ENCODE data around the gene SLC45A1.

SLC45A1 gene

DNA sequence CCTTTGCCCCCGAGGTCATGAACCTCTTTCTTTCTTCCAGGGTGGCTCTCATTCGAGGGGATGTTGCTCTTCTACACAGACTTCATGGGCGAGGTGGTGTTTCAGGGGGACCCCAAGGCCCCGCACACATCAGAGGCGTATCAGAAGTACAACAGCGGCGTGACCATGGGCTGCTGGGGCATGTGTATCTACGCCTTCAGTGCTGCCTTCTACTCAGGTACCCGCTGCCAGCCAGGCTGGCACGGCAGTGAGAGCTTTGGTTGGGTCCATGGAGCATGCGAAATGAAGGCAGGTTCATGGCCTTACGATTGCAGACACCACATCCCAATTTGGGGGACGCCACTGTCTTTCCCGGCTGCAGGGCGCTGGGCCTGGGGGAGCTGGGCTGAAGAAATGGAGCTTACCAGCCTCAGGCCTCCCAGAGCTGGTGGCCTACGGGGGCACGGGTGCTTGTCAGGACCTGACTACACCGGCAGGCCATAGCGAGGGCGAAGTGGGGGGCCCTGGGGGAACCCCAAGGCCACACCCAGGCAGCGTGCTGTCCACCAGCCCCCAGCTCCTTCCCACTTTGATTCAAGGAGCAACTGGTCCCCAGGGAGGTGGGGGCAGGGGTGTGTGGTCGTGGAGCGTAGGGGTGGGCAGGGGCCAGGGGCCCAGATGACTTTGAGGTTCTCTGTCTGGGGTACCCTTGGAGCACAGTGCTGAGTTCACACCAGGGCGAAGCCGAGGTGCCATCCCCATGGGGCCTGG, 20.0 kb downstream of the SLC45A1 start:
- DNase-seq (no peak), ATAC-seq (no peak)

DNA sequence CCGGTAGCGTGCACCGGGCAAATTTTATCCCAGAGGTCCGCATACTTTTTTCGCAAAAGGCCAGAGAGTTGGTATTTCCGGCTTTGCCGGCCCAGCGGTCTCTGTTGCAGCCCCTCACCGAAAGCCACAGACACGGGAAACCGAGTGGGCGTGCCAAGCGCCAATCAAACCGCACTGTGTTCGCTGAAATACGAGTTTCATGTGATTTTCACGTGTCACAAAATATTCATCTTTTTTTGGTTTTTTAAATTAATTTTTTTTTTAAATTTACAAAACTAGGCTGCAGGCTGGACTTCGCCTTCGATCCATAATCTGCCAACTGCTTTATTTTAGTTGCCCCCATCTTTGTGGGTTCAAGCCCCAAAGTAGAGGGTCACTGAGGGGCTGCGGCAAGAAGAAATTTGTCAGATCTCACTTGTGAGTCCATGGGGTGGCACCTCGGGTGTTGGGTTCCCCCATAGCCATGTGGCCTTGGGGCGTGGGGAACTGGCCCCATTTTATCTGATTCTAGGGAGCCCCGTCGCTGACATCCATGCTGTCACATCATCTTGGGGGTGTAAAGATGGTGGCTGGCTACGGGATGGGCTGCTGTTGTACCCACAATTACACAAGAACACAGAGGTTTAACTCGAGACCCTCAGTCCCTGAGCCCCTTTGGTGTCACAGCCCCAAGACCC, 20.8 kb downstream of the SLC45A1 start:
- no peak for ATAC-seq
- DNase-seq = no peak

DNA sequence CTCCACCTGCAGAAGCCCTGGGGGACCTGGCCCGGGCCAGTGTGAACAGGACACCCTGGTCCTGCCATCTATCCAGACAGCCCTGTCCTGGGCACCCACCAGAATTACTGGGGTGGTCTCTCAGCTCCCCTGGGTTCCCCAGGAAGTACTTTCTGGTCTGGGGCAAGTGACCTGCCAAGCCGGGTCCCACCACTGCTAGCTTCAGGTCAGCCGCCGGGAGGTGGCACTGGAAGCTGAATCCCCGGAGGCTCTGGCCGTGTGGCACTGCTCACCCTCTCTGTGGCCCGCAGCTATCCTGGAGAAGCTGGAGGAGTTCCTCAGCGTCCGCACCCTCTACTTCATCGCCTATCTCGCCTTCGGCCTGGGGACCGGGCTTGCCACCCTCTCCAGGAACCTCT, 21.3 kb downstream of the SLC45A1 start:
- DNase-seq = no peak

DNA sequence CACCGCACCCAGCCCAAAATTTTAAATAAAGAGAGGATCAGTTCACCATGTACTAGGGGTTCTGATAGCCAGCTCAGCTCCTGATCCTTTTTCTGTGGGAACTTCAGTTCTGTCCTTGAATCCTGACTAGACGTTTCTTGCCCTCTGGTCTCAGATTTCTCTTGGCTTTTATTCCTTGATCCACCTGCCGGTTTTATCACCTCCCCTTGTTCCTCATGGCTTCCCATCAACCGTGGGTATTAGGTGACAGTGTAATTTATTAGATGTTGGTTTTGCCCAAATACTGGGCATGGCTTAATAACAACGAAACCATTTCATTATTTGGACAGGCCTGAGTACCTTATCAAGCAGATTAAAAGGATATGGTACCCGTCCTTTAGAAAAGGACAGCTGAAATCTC, 22.5 kb downstream of the SLC45A1 start:
- DNase-seq (no peak), ATAC-seq (no peak)

More for the DNA sequence above, 21.3 kb downstream of the SLC45A1 start:
- no peak for ATAC-seq

DNA sequence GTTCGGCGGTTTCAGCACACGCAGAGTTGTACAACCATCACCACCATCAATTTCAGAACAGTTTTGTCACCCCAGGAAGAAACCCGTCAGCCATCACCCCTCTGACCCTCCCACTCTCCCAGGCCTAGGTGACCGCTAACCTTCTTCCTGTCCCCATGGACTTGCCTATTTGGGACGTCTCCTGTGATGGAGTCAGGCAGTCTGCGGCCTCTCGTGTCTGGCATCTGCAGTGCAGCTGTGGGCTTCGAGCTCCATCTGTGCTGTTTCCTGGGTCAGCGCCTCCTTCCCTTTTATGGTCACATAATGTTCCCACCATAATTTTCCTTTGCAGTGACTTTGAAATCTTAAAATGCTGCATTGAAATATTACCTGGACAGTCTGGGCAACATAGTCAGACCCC, 24.4 kb downstream of the SLC45A1 start:
- ATAC-seq (no peak), DNase-seq (no peak)

DNA sequence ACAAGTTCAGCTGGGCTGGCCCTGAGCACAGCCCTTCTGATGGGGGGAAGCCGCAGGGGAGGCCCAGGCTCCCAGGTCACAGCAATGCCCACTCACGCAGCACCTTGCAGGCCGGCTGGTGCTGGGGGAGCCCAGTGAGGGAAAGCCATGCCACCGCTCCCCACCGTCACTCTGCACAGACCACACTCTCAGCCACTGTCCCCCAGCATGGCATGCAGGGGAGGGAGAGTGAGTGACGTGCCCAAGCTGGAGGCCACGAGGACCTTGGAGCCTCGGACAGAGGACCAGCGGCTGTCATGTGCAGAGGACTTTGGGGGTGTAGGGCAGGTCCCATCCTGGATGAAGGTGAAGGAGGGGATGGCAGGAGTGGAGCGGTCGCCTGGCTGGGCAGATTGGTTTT, 25.1 kb downstream of the SLC45A1 start:
- no peak for ATAC-seq
- DNase-seq = no peak

DNA sequence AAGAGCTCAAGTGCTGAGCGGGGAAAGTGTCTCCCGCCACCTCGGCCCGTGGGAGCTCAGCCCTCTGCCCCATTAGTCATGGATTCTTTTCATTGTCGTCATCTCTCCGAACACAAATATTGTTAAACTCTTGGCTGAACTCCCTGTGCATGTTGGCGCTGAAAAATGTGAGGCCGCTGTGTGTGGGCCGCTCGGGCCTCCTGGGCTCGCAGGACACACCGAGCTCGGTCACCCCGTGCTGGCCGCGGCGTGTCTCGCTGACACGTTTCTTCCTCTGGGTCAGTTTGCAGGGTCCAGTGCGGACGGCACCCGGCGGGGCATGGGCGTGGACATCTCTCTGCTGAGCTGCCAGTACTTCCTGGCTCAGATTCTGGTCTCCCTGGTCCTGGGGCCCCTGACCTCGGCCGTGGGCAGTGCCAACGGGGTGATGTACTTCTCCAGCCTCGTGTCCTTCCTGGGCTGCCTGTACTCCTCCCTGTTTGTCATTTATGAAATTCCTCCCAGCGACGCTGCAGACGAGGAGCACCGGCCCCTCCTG, 25.6 kb downstream of the SLC45A1 start:
- ATAC-seq = no peak
- no peak for DNase-seq

DNA sequence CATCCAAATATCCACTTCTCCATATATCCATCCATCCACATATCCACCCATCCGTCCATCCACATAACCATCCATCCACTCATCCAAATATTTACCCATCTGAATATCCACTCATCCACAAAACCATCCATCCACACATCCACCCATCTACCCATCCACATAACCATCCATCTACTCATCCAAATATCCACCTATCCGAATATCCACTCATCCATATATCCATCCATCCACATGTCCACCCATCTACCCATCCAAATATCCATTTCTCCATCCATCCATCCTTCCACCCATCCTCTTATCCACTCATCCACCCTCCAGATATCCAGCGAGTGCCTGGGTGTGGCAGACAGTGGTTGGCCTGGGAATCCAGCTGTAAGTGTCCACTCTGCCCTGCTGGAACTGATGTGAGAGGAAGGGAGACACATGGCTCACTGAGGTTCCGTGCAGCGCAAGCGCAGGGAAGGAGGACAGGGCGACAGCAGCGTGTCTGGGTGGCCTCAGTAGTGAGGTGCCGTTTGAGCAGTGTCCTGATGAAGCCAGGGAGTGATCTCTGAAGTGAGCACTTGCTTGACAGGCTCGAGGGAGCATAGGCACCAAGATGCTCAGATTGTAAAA, 27.1 kb downstream of the SLC45A1 start:
- ATAC-seq = no peak
- DNase-seq = no peak

DNA sequence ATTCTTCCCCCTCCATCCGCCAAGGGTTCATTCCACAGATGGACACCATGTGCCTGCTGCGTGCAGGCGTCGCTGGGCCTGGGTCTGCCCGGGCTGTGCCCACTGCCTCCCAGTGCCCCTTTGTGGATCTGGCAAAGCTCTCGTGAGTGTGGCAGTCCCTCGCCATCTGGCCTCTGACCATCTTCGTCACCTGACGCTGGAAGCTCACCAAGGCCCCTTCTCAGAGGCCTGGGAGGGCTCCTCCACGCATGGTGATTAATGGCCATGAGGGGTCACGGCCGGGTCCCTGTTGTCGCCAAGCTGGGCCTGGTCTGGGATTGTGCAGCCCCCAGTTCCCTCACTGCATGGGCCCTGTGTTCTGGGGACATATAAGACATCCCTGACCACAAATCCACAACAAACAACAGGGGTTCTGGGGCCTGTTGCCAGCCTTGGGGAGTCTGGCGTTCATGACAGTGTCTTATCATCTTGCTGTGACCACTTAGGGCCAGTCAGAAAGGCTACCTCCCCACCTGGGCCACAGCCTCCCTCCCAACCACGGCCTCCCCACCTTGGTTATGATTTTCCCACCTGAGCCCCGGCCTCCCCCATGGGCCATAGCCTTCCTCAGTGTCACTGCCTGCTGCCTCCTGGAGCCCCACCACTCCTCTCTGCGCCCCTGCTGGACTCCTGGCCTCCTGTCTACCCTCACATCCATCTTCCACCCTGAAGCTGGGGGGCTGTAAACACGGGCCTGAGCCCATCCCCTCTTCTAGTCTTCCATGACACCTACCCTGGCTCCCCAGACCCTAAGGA, 27.9 kb downstream of the SLC45A1 start:
- DNase-seq = no peak
- no peak for ATAC-seq

DNA sequence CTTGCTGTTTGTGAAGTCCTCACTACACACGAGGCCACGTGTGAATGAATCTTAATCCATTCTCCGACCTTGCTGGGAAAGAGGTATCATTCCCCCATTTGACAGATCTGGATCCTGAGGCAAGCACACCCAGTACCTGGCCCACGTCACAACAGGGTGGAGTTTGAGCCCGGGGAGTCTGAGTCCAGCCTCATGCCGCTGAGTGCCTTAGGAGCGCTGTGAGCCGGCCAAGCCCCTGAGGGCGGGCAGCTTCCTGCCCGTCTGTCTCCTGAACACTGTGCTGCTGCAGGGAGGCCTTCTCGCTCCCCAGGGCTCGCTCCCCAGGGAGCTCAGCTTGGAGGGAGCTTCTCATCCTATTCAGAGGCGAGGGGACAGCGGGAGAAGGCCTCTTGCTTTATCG, 29.7 kb downstream of the SLC45A1 start:
- ATAC-seq (no peak), DNase-seq (no peak)

DNA sequence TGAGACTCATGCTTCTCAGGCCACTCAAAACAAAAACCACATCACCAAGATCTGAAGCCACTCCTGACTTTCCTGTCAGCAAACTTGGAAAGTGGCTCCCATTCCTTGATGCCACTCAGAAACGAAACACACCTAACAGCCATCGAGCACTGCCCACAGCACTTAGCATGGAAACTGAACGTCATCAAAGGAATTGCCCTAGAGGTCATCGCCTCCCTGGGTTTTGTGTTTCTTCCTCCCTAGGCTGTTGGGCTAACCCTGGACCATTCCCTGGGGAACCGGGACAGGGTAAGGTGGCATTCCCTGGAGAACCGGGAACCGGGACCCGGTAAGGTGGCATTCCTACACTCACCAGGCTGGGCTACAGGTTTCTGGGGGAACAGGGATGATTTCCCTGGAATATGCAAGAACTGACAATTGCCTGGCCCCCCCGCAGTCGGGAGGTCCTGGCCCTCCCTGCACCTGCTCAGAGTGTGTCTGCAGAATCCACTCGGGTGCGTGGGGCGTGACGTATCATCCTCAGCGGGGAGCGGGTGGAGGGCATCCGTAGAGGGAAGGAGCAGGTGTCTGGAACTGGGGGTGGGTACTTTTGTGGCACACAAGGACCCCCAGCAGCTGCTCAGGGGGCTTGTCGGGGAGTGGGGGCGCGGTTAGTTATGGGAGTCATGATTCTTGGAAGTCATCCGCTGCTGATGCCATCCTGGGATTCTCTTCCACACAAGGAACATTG, 30.3 kb downstream of the SLC45A1 start:
- DNase-seq (no peak), ATAC-seq (no peak)

DNA sequence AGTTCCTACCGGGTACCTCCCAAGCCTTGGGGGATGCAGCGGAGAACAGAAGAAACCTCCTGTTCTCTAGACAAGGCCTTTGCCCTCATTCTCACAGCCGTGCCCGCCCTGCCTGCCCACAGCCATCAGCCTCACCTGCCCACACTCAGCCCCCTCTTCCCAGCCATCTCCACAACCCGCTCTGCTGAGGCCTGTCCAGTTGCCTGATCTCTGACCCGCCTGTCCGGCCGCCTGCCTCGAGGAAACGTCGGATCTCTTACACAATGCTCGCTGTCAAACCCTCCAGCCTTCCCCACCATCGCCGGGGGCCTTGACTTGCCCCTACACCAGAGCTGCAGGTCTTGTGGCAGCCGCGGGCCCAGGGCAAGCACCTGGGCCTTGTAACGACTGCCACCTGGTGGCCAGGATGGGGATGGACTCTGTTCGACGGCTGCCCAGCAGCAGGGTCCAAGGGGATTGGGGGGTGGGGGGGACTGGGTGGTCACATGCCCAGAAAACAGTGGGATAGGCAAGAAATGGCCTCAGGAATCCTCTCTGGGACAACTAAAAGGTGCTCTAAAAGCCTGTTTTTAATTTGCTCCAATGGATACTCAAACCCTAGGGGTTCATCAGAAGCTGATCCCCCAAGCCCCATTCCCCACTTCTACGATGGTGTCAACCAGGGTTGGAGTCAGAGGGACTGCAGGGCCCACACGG, 31.0 kb downstream of the SLC45A1 start:
- DNase-seq (peak; percentile 74), ATAC-seq (peak; percentile 76)

DNA sequence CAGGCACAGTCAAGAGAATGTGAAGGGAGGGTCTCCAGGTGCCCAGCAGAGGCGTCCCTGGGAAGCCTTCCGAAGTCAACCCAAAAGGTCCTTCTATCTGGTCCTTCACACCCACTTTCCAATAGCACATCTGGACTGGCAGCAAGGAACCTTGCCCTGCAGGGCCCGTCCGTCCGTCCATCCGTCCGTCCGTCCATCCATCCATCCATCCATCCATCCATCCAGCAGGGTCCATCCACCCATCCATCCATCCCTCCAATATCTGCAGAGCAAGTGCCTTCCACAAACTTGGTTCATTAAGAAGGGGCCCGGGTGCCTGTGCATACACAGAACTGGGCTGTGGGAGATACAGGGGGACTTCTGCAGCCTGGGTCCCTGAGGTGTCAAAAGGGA, 31.6 kb downstream of the SLC45A1 start:
- ATAC-seq = no peak

DNA sequence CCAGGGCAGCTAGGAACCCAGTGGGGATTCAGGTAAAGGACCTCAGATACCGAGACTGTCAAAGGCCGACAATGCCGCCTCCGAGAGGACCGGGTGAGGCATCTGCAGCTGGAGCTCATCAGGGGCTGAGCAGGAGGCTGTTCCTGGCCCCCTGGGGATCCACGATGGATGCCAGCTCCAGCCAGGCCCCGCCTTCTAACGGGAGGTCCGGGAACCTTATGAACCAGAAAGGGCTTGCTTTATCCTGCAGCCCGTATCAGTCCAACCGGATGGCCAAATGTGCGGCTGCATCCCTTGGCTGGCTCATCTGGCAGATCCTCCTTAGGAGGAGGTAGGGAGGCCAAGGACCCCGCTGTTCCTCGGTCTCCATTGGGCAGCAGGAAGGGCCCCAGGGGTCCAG, 32.0 kb downstream of the SLC45A1 start:
- DNase-seq = no peak
- no peak for ATAC-seq

More for the DNA sequence above, 31.6 kb downstream of the SLC45A1 start:
- no peak for DNase-seq

DNA sequence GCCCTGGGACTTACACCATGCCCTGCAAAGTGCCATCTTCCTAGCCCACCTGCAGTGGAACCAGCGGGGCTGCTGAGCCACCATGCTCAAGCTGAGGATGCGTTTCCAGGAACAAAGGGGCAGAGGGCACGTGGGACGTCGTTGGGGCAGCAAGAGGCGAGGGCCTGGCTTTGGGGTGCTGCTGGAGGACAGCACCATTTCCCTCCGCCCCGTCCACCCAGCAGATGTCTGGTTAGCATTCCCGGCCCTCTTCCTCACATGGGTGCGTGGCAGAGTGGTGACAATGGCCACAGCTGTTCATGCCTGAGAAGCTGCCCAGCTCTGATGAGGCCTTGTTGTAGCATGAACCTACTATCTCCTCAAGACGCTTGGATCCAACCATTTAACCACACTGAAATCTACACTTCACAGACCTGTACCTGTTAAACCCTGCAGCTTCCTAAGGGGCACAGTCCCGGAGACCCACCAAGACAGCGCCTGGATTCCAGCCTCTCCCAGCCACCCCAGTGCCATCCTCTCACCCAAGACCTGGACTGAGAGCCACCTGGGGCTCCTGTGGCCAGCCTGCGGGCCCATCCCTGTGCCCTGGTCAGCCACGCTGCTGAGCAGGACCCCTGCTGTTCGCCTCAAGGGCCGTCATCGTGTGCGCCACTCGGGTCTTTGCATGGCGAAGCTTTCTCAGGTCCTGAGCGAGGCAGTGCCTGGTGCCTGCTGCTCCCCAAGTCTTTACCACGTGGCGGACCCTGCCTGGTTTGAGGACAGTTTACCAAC, 33.2 kb downstream of the SLC45A1 start:
- DNase-seq (no peak), ATAC-seq (no peak)

DNA sequence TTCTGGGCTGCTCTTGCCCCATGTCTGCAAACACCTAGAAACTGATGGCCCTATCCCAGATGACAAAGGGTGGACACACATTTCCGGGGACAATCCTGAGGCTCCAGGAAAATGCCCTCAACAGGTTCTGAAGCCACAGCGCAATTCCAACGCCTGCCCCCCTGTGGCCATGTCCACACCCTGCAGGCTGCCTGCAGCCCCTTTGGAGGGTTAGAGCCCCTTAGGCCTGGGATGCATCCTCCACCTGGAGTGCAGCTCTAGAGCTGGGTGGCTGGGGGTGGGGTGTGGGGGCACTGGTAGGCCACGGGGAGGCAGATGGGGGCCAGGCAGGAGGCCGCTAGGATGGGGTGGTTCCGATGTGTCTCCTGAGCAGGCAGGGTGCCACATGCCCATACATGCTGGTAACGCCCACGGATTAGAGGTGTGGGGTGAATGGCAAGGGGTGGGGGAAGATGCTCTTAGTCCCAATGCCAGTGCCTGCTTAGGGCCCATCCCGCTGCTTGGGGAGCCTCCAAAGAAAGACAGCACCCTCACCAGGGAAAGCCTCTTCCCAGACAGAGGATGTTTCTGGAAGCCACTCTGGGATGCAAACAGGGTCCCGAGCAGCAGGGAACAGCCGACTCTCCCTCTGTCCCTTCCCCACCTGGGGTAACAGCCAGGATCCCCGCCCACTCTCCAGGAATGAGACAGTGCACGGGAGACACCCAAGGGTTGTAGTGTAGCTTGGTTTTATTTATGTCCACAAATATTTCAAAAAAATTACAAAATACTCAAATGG, 34.0 kb downstream of the SLC45A1 start:
- DNase-seq = peak; percentile 27
- no peak for ATAC-seq

DNA sequence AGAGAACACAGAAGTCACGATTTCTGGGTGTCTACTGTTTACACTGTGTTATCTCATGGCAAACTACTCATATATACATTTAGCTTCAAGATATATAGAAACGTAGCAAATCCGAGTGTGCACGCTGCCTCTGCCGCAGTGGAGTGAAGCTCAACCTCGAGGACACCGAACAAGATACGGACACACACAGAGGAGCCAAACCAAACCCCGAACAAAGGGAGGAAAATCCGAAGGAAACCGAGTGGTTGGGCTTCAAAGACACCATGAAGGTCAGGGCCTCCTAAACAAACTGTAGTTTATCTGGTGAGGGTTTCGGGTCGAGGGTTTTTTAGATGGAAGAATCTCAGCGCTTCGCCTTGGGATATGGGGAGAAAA, 34.5 kb downstream of the SLC45A1 start:
- DNase-seq (no peak), ATAC-seq (no peak)

DNA sequence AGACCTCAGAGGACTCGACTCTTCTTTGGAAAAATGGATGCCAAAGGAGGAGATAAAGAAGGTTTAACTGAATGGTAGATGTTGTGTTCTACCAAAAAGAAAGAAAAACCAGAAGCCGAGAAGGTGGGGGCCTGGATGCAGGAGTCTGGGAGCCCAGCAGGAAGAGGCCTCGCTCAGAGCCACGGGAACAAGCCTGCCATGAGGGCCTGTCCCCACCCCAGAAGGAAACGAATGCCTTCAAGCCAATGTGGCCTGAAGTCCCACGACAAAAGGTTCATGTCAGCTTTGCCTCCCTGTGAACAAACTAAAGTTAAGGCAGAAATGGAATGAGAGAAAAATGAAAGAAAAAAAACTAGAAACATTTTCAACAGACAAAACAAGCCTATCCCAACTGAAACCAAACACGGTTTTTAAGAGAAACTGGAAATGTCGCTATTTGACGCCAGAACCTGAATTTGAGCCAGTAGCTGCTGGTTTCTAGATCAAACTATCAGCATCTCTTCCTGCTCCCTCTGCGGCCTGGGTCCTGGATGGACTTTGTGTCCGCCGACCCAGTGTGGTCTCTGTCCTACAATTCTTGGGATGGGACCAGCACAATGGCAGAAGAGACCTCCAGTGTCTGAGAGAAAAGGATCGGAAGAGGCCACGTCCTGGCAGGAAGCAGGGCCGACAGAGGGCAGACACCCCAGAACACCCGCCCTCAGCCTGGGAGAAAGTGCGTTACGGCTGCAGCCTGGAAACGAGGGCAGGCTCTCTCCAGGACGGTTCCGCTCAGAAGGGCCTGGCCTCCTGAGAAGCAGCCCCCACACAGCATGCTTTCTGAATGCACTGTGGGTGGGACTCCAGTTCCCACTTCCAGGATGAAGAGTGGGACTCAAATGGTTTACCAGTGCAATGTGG, 35.2 kb downstream of the SLC45A1 start:
- ATAC-seq = no peak
- DNase-seq = no peak

DNA sequence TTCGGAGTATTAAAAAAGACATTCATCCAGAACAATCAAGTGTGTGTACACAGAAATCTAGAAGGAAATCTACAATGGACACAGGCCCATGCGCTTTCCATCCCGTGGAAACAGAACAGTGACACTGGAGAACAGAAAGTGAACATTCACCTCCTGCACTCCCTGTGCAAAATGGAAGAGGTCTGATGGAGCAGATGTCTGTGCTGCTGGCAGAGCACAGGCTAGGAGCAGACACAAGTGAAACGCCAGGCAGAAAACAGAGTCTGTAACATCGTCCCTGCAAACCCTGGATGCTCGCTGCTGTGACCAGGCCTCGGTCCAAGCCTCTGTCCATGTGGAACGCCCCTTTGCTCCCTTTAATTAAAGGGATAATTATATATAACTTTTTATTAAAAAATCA, 36.1 kb downstream of the SLC45A1 start:
- DNase-seq (no peak), ATAC-seq (no peak)
